Measurements from ENCODE around the gene SOX21.

SOX21 gene

DNA sequence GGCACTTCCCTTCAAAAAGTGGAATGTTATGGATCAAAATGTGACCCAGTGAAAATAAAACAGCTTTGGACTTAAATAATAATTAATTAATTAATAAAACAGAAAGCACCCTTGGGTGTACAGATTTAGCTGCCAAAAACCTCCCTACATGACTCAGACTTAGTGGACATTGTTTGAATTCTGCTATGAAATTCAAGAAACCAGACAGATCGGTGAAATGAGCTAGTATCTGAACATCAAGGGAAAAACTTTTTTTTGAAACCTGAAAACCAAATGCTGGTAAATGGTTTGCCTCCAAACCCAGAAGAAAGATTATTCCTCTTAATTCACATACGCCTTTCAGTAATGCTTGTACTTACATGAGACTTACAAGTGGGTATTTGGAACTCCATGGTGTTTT, 33.5 kb downstream of the SOX21 start:
- DNase-seq (ENCODE audit: low read depth): no peak

DNA sequence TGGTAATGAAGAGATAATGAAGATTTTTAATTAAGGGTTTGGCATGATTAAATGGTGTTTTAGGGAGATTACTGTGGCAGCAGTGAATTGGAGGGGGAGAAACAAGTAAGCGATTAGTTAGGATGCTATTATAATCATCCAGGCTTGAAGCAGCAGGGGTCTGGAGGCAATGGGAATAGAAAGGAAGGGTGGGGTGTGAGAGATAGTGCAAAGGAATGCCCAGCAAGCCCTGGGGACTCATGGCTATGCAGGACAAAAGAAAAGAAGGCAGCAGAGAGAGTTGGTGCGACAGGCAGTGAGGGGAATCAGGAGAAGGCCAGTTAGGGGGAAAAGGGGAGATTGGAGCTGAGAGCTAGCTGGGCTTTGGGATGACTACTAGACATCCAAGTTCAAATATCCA, 34.5 kb downstream of the SOX21 start:
- no peak for DNase-seq (ENCODE audit: low read depth)

DNA sequence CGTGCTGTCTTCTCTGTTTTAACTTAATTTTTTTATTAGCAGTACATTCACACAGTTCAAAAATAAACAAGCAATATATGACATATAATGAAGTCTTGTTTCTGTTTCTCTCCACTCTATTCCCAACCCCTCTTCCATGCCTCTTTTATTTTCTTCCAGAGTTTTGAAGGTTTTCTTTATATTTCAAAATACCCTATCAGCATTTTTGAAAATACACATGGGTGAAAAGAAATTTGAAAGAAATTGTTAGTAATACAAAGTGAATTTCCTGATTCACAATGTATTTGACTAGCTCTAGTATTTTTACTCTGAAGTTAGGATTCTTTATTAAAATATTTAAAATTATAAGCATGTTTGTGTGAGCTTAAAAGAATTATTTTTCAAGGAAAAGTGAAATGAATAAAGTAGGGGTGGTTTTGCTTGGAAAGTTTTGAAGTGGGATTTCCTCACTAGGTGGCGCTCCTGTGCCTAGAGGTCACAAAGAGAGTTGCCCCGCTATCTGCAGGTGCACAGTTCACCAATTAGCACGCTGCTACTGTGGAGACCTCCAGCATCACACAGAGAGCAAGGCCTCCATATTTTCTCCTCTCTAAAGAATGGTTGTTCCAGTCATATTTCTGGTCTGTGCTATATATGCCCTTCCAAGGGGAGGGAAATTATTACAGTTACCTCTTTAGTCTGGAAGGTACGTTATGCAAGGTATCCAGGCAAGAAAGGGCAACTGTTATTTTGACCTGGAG, 37.6 kb downstream of the SOX21 start:
- peak; percentile 39 for DNase-seq (ENCODE audit: low read depth)

DNA sequence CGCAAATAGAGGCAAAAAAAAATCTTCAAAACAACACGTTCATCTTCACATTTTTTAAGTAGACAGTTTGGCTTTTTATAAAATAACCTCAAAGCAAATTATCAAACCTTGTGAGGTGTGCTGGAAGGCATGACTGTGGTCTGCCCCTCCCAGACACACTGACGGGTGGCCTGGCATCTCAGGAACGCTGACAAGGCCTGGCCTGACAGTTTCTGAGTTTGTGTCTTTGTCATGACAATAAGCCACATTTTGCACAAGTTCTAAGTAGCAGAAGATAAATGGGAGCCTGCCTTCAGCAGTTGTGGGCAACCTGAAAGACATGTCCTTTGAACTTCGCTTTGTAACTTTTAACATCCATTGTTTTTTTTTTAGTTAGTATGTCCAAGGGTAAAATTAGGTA, 38.5 kb downstream of the SOX21 start:
- no peak for DNase-seq (ENCODE audit: low read depth)

DNA sequence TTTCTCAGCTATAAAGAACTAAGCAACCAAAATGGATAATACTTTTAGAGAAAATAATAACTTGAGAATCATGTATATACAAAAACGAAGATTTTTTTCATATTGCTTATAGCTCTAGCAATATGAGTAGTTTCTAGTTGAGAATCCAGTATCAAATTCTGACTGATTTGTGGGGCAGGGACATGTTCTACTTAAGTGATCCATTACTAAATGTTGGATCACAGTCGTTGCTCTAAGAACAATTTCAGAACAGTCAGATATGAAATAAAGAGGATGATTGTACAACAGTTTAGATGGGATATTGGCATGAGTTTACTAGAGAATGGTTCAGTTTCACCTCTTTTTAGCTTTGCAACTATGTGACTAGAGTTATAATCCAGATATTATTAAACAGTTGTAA, 39.9 kb downstream of the SOX21 start:
- DNase-seq (ENCODE audit: low read depth): no peak

DNA sequence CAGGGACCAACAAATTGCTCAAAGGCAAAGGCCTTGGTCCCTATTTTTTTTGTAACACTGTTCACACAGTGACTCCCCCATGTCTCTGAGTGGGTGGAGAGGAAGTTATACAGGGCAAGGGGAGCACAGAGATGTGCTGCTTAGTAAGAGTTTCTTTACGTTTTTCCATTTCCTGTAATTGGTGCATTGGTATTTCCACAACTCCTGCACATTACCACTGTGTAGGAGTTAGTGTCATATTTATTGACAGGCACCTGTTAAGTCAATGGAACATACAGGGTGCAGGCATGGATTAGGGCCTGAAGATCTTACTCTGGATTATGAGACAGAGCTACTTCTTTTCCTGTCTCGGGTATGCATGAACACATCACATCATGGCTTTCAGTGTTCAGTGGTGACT, 45.2 kb downstream of the SOX21 start:
- DNase-seq (ENCODE audit: low read depth): no peak

DNA sequence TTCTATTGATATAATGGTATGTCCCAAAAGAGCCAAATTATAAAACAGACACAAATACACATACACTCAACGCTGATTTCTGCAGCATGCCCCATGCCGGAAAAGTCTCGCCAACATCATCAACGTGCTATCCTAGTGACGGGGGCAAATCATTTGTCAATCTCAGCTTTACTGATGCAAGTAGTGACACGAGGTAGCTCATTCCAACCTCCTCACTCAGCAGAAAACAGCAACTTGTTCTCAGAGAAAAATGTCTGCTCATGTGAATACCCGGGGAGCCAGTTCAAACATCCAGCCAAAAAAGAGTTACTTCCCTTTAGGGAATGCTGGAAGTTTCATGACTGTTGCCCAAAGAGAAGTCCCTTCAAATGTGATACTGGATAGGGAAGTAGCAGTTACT, 46.3 kb downstream of the SOX21 start:
- no peak for DNase-seq (ENCODE audit: low read depth)

DNA sequence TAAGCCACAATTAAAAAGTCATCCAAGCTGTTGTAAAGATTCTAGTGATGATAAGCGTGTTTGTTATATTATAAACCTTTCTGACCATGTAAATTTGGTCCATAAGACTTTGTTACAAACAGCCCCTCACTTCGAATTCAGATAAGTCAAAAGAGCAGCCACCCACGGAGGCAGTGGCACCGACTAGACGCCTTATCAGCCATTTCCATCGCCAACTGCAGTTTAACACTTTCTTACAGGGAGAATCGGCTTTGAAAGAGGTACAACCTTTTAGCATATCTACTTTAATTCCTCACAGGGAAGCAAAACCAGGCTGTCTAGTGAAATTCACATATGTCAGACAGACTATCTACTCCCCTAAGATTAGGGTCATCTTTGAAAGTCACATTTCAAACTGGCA, 47.5 kb downstream of the SOX21 start:
- no peak for DNase-seq (ENCODE audit: low read depth)

DNA sequence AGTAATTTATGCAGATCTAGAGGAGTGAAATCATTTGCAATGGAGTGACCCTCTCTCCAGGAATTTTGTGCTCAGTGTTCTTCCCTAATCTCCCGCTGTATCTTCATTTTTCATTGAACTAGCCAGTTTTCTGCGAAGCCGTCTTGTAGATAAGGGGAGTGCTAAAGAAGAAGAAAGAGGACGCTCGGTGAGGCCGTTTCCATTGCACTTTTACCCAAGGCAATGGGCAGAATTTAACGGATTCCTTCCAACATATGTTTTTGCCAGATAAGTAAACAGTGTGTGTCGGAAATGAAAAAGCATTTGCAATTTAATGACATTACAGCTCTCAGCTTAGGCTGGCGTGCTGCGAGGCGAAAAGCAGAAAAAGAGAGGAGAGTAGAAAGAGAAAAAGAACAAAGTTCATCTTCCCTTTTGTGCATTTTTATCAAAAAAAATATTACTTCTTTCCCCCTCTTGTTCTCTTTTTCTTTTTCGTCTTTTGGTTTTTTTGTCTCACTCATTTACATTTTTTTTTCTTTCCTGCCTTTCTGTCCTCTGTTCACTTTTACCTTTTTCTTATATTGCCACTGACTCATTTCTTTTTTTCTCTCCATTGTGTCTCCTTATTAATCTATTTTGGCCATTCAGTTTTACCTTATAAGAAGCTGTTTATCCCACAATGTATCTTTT, 49.9 kb downstream of the SOX21 start:
- no peak for DNase-seq (ENCODE audit: low read depth)

DNA sequence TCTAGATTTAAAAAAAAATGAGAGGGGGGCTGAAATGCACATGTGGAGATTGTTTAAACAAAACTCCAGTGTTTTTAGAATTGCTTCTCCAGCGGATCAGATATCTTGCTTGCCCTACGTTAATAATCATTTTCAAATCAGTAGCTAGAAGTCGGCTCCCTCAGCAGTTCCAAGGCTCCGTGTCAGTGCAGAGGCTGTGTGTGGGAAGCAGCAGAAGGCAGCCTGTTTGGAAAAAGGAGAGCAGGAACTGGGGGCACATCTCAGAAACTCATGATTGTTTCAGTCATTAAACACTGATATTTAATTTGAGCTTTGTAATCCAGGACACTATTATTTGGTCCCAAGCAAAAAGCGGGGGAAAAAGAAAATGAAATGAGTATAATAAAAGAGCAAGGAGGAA, 50.9 kb downstream of the SOX21 start:
- no peak for DNase-seq (ENCODE audit: low read depth)

DNA sequence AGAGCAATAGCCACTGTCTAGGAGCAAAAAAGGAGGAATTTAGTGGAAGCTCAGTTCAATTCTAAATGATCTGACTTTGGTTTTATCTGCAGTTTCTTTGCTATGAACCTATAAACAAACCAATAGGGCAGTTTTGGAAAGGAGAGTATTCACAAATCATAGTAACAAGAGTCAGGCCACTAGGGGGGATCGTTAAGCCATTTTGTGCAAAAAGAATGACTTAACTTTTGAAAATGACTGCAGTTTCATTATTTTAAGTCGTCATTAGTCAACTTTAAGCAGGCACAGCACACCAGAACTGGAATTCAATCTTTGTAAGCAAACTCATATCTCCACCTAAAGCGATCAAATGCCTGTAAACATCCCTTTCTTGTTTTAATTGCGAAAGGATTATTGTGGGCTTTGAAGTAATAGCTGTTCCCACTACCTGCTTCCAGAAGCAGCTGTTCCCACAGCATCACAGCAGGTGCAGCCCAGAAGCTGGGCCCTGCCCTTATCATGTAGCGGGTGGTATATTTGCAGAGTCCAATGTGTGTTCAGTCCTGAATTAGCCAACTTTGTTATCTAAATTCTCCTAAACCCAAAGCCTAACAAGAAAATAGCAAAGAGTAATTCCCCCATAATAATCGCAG, 51.5 kb downstream of the SOX21 start:
- DNase-seq (ENCODE audit: low read depth): peak; percentile 31

Data from iris pigment epithelial cell (primary cell).